AG10803 (cell line): ENCODE results near the gene IFI27.

Source experiments
- DNase-seq: peaks from one replicate; pipeline ENCODE4 v3.0.0; 2010; ENCODE audit warnings: low read depth
- H3K4me3 ChIP-seq: 2 replicates; pipeline ENCODE4 v1.5.1; 2011; ENCODE audit warnings: mild to moderate bottlenecking, low read length, control low read depth
- TF ChIP-seq, protein P1 (sequence below): conservative IDR thresholded peaks from 2 replicates; pipeline ENCODE4 v1.5.1; 2011; ENCODE audit warnings: mild to moderate bottlenecking, low read length, control low read depth, inconsistent platforms

Gene IFI27

DNA sequence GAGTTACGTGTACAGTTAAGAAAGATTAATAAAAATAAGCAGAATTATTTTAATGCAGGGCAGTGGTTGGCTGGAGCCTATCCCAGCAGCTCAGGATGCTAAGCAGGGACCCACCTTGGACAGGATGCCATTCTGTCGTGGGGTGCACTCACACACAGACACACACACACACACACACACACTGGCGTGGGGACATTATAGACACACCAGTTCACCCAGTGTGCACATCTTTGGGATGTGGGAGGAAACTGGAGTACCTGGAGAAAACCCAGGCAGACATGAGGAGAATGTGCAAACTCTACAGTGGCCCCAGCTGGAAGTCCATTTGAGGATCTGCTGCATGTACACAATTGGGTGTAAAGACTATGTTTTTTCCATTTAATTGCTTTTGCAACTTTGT lies 31.7 kb downstream of the IFI27 start:
- no peak overlapping the region for H3K4me3 ChIP-seq
- TF ChIP-seq, protein P1, sequence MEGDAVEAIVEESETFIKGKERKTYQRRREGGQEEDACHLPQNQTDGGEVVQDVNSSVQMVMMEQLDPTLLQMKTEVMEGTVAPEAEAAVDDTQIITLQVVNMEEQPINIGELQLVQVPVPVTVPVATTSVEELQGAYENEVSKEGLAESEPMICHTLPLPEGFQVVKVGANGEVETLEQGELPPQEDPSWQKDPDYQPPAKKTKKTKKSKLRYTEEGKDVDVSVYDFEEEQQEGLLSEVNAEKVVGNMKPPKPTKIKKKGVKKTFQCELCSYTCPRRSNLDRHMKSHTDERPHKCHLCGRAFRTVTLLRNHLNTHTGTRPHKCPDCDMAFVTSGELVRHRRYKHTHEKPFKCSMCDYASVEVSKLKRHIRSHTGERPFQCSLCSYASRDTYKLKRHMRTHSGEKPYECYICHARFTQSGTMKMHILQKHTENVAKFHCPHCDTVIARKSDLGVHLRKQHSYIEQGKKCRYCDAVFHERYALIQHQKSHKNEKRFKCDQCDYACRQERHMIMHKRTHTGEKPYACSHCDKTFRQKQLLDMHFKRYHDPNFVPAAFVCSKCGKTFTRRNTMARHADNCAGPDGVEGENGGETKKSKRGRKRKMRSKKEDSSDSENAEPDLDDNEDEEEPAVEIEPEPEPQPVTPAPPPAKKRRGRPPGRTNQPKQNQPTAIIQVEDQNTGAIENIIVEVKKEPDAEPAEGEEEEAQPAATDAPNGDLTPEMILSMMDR, result no peak
- no peak for DNase-seq

DNA sequence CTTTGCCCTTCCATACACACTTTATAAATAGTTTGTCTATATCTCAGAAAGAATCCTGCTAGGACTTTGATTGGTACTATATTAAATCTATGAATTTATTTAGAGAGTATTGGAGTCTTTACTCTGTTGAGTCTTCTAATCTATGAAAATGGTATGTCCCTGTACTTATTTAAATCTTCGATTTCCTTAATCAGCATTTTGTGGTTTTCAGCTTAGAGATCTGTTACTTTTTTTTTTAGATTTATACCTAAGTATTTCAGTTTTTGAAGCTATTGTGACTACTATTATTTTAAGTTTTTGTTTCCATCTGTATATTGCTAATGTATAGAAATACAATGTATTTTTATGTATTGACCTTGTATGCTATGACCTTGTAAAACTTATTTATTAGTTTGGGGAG lies 32.3 kb downstream of the IFI27 start:
- H3K4me3 ChIP-seq, result no peak overlapping the region
- TF ChIP-seq, protein P1, result no peak

DNA sequence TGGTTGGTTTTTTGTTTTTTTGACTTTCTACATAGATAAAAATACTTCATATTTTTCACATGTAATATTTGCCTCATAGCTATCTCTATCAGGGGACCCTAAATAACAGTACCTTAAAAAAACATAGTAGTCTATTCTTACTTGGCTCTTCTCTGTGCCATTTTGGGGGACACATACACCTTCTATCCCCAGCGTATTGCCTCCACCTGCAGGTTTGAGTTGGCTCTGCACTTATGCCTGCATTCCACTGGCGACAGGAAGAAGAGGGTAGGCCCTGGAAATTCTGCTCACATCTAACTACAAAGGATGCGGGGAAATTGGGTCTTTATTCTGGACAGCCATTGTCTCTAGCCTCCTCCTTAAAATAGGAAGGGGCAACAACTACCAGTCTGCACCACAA lies 32.7 kb downstream of the IFI27 start:
- H3K4me3 ChIP-seq, result no peak overlapping the region
- TF ChIP-seq, protein P1, result peak; percentile 28
- no peak for DNase-seq

More for the DNA sequence above, 32.3 kb downstream of the IFI27 start:
- DNase-seq, result no peak

DNA sequence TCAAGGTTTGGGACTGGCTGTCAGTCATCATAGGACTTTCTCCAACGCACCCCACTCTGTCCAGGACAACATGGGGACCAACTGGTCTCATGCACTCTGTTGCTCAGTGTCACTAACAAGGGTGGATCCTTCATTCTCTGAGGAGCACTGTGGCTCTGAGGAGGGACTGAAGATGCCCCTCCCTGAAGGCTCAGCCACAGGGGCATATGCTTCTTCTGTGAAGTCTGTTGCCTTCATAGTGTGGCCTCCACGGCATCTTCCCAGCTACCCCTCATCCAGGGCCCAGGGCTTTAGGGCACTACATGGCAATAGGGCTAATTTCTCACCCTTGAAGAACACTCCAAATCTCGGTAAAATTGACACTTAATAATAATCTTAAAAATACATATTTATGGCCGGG lies 33.2 kb downstream of the IFI27 start:
- DNase-seq, result no peak
- TF ChIP-seq, protein P1, result no peak
- H3K4me3 ChIP-seq, result no peak overlapping the region

DNA sequence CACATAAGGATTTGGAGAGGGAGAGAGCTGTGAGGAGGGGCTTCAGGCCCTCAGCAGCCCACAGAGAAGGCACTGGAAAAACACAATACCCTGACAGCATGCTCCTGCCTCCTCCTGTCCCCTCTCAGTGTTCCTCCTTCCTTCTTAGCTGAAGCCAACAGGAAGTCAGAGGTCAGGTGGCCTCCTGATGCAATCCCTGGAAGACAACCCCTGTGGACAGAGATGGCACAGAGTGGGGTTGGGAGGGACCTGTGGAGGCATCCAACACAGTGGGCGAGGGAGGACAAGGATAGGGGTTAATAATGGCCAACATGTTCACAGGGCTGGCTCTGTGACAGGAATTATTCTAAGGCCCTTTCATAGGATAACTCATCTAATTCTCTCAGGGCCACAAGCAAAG lies 34.2 kb downstream of the IFI27 start:
- no peak for DNase-seq
- TF ChIP-seq, protein P1, result no peak
- H3K4me3 ChIP-seq, result no peak overlapping the region

DNA sequence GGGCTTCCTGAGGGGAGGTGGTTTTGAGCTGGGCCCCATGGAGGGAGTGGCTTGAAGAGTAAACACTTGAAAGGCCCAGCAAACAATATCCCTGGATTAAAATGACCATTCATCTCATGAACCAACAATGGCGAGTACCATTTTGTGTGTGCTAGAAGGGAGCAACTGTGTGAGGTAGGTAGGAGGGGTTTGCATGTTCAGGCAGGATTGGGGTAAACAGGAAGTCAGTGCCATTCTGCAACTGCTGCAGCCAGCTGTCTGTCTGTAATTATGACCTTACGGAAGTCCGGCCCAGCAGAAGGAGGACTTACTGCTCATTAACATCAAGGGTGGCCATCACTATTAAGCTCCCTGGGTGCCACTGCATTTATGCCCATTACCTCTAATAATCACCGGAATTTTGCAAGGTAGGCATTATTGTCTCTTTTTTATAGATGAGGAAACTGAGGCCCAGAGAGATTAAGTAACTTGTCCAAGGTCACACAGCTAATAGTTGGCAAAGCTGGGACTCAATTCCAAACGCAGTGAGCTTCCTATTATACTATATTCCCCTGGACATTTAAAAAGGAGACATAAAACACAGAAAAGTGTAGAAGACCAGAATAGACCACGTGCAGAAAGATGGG lies 35.5 kb downstream of the IFI27 start:
- TF ChIP-seq, protein P1, result no peak
- DNase-seq, result no peak
- no peak overlapping the region for H3K4me3 ChIP-seq

DNA sequence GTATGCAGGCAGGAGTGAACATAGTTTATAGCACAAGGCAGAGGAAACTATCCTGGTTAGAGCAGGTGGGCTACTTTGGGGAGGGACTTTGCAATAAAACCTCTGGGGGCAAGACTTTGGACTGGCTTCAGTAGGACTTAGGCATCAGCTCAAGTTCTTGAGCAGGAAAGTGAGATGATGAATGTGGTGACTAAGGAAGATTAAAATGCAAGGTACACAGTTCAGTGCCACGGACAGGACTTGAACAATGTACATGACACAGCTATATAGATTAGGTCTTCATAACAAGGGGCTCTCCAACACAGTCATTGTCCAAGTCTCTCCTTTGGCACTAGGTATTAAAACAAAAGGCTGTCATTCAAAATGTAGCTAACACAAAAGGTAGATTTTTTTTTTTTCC lies 42.1 kb downstream of the IFI27 start:
- no peak for DNase-seq
- TF ChIP-seq, protein P1, result no peak
- no peak overlapping the region for H3K4me3 ChIP-seq
